Measurements from ENCODE around the gene PSMD2. TPM values are rescaled to one million over a fixed set of nuclear protein-coding genes. Genes with fewer than 3 reads are reported as not detected.
A peak's percentile ranks its signal among the peaks of the same experiment; 100 is the strongest.

The PSMD2 gene
- total RNA-seq, 4 donors from 2014 or later: 160 to 319 (median 213) TPM

DNA sequence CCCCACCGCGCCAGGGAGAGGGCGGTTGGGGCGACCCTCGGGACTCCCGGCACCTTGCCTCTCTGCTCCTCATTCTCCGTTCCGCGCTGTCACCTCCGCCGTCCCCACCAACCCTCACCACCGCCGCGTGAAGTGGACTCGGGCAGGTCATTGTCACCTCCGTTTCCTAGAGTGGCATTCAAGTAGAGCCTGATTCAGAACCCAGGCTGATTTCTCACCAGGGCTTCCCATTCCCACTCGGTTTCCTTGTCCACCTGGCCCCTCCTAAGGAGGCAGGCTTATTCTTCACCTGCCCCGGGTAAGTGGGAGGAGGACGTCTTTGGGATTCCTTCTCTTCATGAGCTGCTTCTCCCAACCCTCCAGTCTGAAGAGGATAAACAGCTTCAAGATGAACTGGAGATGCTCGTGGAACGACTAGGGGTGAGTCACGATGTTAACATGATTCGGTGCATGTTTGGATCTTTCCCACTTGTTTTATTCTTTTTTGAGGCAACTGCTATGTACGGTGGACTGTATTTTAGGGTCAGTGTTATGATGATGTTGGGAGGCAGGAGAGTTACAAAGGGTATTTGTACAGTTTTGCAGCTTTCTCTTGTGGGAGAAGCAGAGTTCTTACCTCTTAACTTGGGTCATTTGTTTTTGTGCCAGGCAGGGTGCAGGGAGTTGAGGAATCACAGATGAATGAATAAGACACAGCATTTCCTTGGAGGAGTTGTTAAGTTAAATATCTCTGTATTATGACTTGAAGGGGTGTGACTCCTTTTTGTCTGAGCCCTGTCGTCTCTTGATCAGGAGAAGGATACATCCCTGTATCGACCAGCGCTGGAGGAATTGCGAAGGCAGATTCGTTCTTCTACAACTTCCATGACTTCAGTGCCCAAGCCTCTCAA lies 692 bp downstream of the PSMD2 start:
- TF ChIP-seq, protein P1, sequence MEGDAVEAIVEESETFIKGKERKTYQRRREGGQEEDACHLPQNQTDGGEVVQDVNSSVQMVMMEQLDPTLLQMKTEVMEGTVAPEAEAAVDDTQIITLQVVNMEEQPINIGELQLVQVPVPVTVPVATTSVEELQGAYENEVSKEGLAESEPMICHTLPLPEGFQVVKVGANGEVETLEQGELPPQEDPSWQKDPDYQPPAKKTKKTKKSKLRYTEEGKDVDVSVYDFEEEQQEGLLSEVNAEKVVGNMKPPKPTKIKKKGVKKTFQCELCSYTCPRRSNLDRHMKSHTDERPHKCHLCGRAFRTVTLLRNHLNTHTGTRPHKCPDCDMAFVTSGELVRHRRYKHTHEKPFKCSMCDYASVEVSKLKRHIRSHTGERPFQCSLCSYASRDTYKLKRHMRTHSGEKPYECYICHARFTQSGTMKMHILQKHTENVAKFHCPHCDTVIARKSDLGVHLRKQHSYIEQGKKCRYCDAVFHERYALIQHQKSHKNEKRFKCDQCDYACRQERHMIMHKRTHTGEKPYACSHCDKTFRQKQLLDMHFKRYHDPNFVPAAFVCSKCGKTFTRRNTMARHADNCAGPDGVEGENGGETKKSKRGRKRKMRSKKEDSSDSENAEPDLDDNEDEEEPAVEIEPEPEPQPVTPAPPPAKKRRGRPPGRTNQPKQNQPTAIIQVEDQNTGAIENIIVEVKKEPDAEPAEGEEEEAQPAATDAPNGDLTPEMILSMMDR (IDR thresholded peaks at IDR 0.05): no peak
- ATAC-seq (ENCODE audit: low FRiP score) (peak; percentile 2), DNase-seq (ENCODE audit: low spot score) (no peak)

DNA sequence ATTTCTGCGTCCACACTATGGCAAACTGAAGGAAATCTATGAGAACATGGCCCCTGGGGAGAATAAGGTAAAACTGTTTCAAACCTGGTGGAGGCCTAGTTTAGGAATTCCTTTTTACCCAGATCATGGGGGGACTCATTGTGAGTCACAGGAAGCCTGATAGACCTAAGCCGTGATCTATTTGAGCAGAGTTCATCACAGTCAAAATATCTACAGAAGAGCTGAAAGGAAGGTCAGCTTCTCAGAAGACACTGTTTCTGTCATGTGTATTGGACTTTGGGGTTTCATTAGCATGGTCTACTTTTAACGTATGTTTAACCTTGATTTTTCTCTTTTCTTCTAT lies 1.3 kb downstream of the PSMD2 start:
- ATAC-seq (ENCODE audit: low FRiP score): no peak

DNA sequence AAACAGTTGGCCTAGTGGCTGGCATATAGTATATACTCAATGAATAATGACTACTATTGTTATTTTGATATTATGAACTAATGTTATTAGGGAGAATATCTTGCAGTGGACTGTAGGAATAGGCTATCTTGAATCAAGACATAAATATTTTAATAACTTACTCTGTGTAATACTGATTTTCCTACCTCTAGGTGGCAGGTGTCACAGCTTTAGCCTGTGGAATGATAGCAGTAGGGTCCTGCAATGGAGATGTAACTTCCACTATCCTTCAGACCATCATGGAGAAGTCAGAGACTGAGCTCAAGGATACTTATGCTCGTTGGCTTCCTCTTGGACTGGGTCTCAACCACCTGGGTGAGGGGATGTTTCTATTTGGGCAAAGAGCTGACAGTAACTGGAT lies 6.5 kb downstream of the PSMD2 start:
- ATAC-seq (ENCODE audit: low FRiP score) (no peak), DNase-seq (ENCODE audit: low spot score) (no peak)
- TF ChIP-seq, protein P1 (IDR thresholded peaks at IDR 0.05): no peak

More for the DNA sequence above, 1.3 kb downstream of the PSMD2 start:
- TF ChIP-seq, protein P1 (IDR thresholded peaks at IDR 0.05): no peak
- DNase-seq (ENCODE audit: low spot score): no peak

DNA sequence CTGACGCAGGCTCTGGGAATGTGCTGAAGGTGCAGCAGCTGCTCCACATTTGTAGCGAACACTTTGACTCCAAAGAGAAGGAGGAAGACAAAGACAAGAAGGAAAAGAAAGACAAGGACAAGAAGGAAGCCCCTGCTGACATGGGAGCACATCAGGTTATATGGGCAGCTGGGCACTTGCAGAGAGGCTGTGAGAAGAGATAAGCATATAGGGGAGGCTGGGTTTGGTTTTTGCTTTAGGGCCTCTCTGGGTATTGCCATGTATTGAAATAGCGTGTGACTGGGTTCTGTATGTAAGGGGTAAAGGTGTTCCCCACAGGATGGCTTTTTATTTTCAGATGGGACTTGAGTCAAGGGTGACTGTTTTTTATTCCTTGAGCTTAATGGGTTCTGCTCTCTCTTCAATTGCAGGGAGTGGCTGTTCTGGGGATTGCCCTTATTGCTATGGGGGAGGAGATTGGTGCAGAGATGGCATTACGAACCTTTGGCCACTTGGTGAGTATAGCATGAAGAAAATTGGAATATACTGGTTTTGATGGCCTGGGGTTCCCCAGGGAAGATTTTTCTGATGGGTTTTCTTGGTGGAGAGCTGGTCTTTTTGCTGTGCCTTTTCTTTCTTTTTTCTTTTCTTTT lies 7.4 kb downstream of the PSMD2 start:
- DNase-seq (ENCODE audit: low spot score) (no peak), ATAC-seq (ENCODE audit: low FRiP score) (no peak)
- TF ChIP-seq, protein P1 (IDR thresholded peaks at IDR 0.05): no peak

DNA sequence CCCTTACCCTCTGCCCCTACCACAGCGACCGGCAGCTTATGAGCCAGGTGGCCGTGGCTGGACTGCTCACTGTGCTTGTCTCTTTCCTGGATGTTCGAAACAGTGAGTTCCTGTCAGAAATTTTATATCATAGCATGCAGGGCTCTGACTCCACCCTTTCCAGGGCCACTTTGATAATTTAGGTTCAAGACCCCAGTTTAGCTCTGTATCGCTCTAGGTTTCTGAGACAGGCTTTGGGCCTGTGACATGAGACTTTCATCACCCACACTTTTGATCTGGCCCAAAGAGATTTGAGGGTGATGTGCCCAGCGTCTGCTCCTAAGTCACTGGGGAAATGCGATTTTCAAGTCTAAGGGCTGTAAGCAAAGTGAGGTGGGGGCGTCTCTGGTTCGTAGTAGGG lies 8.9 kb downstream of the PSMD2 start:
- DNase-seq (ENCODE audit: low spot score) (no peak), ATAC-seq (ENCODE audit: low FRiP score) (no peak)
- TF ChIP-seq, protein P1 (IDR thresholded peaks at IDR 0.05): no peak

DNA sequence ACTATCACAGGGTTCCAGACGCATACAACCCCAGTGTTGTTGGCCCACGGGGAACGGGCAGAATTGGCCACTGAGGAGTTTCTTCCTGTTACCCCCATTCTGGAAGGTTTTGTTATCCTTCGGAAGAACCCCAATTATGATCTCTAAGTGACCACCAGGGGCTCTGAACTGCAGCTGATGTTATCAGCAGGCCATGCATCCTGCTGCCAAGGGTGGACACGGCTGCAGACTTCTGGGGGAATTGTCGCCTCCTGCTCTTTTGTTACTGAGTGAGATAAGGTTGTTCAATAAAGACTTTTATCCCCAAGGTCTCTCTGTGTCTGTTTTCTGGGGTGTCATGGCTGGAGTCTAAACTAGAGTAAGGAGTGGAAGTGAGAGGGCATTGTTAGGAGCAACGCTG lies 9.7 kb downstream of the PSMD2 start:
- TF ChIP-seq, protein P1 (IDR thresholded peaks at IDR 0.05): no peak
- ATAC-seq (ENCODE audit: low FRiP score): no peak
- no peak for DNase-seq (ENCODE audit: low spot score)

DNA sequence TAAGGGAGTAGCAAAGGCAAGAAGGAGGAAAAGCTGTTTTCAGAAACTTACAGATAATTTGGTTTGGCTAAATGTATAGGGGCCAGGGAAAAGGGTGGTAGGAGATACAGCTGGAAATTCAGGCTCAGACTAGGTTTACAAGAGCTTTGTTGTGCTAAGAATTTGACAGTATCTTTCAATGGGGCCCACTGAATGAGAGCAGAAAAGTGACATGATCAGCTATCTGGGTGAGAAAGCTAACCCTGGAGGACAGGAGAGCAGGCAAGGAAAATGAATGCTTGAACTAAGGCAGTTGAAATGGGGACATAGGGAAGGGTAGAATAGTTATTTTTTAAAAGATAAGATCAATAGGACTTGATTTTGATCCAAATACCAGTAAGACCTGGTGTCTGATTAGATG lies 12.6 kb downstream of the PSMD2 start:
- no peak for DNase-seq (ENCODE audit: low spot score)
- ATAC-seq (ENCODE audit: low FRiP score): no peak
- TF ChIP-seq, protein P1 (IDR thresholded peaks at IDR 0.05): no peak

Measured in omental fat pad (tissue), 4 donors.